ENCODE results near the gene GRK5.

The GRK5 gene

GRCh38 chr10:119443970-119444660 lies 236.7 kb downstream of the GRK5 start:
- no peak for DNase-seq (ENCODE audit: low spot score)

GRCh38 chr10:119444866-119445265 lies 237.5 kb downstream of the GRK5 start:
- no peak for DNase-seq (ENCODE audit: low spot score)

GRCh38 chr10:119445311-119445934 lies 238.1 kb downstream of the GRK5 start:
- peak; percentile 83 for DNase-seq (ENCODE audit: low spot score)

GRCh38 chr10:119445935-119446317 lies 238.6 kb downstream of the GRK5 start:
- no peak for DNase-seq (ENCODE audit: low spot score)

- no peak for DNase-seq (ENCODE audit: low spot score)
These were observed 239.3 kb downstream of the GRK5 start for GRCh38 chr10:119446441-119447277.

- no peak for DNase-seq (ENCODE audit: low spot score)
These were observed 240.1 kb downstream of the GRK5 start for GRCh38 chr10:119447421-119447820.

GRCh38 chr10:119447823-119448546 lies 240.6 kb downstream of the GRK5 start:
- DNase-seq (ENCODE audit: low spot score): no peak

- DNase-seq (ENCODE audit: low spot score): no peak
These were observed 241.5 kb downstream of the GRK5 start for GRCh38 chr10:119448628-119449584.

GRCh38 chr10:119449760-119450461 lies 242.5 kb downstream of the GRK5 start:
- DNase-seq (ENCODE audit: low spot score): no peak

- DNase-seq (ENCODE audit: low spot score): no peak
These were observed 243.4 kb downstream of the GRK5 start for GRCh38 chr10:119450606-119451299.

- DNase-seq (ENCODE audit: low spot score): no peak
These were observed 244.0 kb downstream of the GRK5 start for GRCh38 chr10:119451300-119451896.

GRCh38 chr10:119452396-119452795 lies 245.0 kb downstream of the GRK5 start:
- DNase-seq (ENCODE audit: low spot score): no peak

GRCh38 chr10:119453313-119453712 lies 245.9 kb downstream of the GRK5 start:
- DNase-seq (ENCODE audit: low spot score): no peak

- DNase-seq (ENCODE audit: low spot score): no peak
These were observed 246.9 kb downstream of the GRK5 start for GRCh38 chr10:119454316-119454715.

GRCh38 chr10:119454990-119455389 lies 247.6 kb downstream of the GRK5 start:
- DNase-seq (ENCODE audit: low spot score): no peak

GRCh38 chr10:119455609-119456434 lies 248.5 kb downstream of the GRK5 start:
- no peak for DNase-seq (ENCODE audit: low spot score)

- DNase-seq (ENCODE audit: low spot score): no peak
These were observed 249.1 kb downstream of the GRK5 start for GRCh38 chr10:119456435-119456810.

GRCh38 chr10:119457966-119458766 lies 250.8 kb downstream of the GRK5 start:
- no peak for DNase-seq (ENCODE audit: low spot score)

All from CD4-positive, alpha-beta T cell treated with Interleukin-6 at 100 ng/mL for 8 hours (primary cell).